A673 (cell line): ENCODE data around the gene MAPKAP1.

Experiments
- EZH2 ChIP-seq: fragments of 200-600 bp; sonication (generic); IDR thresholded peaks from 2 replicates; pipeline ENCODE4 v1.6.1; 2017; ENCODE audit warnings: borderline replicate concordance, low read depth, mild to moderate bottlenecking, mixed read lengths, antibody characterized with exemption, low read length; ENCODE audit not compliant: poor library complexity, severe bottlenecking
- TF ChIP-seq, protein P1 (sequence below): fragments of 300-800, 200-600 bp; sonication (generic); conservative IDR thresholded peaks from 2 replicates; pipeline ENCODE4 v1.5.1; 2017; ENCODE audit warnings: low read depth, mild to moderate bottlenecking, antibody characterized with exemption, low read length, moderate library complexity, mixed read lengths

DNA sequence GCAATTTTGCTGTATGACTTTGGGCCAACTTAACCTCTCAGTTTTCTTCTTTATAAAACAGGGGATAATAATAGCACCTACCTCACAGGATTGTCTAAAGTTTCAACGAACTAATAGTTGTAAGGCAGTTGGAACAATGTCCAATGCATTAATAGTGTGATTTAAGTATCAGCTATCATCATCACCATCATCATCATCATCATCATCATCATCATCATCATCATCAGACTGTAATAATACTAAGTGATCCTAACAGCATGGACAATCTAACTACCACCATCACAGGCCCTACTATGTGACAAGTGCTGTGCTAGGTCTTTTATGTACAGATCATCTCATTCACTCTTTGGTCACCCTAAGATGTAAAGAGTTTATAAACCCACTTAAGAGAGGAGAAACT, 196.0 kb downstream of the MAPKAP1 start:
- TF ChIP-seq, protein P1, sequence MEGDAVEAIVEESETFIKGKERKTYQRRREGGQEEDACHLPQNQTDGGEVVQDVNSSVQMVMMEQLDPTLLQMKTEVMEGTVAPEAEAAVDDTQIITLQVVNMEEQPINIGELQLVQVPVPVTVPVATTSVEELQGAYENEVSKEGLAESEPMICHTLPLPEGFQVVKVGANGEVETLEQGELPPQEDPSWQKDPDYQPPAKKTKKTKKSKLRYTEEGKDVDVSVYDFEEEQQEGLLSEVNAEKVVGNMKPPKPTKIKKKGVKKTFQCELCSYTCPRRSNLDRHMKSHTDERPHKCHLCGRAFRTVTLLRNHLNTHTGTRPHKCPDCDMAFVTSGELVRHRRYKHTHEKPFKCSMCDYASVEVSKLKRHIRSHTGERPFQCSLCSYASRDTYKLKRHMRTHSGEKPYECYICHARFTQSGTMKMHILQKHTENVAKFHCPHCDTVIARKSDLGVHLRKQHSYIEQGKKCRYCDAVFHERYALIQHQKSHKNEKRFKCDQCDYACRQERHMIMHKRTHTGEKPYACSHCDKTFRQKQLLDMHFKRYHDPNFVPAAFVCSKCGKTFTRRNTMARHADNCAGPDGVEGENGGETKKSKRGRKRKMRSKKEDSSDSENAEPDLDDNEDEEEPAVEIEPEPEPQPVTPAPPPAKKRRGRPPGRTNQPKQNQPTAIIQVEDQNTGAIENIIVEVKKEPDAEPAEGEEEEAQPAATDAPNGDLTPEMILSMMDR = no peak
- TF ChIP-seq EZH2 = no peak
